Retina (tissue), 1 donor: ENCODE measurements around the gene C2orf76.
"Not testable (repeated sequence)": the region's sequence is repeated elsewhere in the genome, so short reads cannot be mapped to it uniquely, and the experiment has no call there.

ENCODE experiments used
- DNase-seq: peaks from one replicate; pipeline ENCODE4 v3.0.0-alpha.2; 2016

The C2orf76 gene

DNA sequence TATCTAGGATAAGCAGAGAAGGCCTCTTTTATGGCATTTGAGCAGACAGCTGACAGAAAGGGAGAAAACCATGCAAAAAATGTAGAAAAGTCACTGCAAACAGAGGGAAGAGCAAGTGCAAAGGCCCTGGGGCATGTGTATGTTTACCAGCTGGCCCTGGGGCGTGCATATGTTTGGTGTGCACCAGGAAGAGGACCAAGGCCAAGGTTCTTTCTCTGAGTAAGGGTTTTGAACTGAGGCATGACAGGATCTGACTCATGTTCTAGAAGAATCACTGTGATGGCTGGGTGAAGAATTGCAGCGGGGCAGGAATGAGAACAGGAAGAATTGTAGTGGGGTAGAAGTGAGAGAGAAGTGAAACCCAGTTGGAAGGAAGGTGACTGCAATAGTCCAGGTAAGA, 73.4 kb downstream of the C2orf76 start:
- no peak for DNase-seq

DNA sequence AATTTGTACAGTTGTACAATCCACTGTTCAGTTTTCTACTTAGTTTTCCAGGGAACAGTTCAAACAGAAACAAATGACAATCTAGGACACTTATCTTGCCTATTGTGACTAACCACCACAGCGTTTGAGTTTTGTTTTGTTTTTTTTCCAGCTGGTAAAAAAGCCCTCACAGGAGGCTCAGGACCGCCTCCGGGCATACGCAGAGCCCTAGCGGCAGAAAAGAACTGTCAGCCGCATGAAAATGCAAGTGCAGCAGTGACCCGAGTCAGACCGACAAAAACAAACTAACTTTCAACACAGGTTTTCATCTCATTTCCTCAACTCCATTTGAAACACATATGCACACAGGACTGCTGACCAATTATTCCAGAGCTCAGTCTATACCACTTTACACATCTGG, 74.4 kb downstream of the C2orf76 start:
- DNase-seq: peak; percentile 17

DNA sequence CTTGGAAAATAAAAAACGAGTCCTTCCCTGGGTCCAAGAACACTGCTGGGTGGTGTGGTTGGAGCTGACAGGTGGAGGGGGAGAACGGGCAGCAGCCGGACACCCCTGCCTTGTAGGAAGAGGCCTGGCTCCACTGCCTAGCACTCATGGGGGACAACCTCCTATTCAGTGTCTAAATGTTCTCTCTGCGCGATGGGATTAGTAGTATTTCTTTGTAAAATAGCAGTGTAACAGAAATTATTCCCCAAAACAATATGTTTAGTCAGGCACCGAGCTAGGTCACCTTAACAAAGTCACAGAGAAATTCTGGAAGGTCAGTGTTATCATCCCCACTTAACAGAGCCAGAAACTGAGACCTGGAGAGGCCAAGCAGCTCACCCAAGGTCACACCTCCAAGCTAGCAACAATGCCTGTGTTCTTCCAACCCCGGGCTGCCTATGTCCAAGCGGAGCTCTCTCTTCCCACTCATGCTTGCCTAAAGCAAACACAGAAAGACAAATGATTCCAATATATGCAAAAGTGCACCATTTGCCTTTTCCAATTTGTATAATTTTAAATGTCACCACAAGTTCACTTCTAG, 75.0 kb downstream of the C2orf76 start:
- DNase-seq: no peak

DNA sequence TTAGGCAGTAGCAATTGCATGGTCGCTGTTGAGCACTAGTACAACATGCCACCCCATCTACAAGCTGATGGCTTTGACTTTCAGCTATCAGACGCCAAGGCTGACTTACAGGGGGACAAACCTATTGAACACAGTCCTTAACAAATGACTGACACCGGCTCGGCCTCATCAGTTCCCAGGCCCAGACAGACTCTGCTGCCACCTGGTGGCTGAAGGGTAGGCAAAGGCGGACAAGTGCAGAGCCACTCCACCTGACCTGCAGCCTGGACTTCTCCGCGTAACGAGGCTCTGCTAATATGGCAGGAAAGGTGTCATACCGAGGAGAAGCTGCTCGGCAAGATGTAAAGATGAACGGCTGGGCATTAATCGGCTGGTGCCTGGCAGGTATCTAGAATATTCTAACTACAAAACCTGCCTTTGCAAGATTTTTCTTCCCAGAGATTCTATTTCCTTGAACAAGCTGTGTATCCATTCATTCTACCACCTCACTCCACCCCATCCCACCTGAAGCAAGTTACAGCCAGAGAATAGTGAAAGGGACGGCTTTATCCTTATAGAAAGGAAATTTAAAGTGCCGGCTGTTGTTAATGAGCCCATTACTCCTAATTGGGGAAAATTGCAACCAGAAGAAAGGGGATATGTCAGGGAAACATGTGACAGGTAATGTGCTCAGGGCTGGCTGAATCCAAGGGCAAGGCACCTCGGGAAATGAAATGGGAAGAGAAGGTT, 75.6 kb downstream of the C2orf76 start:
- peak; percentile 53 for DNase-seq

- no peak for DNase-seq
Measured at GRCh38 chr2:119289642-119290041, 77.0 kb downstream of the C2orf76 start.

- no peak for DNase-seq
Measured at GRCh38 chr2:119289093-119289492, 77.5 kb downstream of the C2orf76 start.

GRCh38 chr2:119288576-119288975, 78.1 kb downstream of the C2orf76 start:
- DNase-seq: no peak

DNA sequence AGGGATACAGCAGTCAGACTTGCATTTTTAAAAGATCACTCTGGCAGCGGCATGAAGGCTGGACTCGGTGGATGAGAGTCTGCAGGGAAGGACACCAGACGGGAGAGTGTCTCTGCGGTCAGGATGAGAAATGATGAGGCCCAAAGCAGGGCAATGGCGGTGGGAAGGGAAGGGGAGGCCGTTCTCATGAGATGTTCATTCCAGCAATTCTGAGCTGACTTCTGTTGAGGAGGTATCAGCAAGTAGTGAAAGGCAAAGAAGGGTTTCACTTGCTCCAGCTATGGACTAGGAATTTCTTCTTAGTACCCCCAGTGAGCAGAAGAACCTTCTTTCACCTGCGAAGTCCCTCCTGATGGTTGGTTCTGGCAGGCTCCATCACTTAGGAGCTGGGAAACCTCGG, 80.0 kb downstream of the C2orf76 start:
- DNase-seq: no peak

DNA sequence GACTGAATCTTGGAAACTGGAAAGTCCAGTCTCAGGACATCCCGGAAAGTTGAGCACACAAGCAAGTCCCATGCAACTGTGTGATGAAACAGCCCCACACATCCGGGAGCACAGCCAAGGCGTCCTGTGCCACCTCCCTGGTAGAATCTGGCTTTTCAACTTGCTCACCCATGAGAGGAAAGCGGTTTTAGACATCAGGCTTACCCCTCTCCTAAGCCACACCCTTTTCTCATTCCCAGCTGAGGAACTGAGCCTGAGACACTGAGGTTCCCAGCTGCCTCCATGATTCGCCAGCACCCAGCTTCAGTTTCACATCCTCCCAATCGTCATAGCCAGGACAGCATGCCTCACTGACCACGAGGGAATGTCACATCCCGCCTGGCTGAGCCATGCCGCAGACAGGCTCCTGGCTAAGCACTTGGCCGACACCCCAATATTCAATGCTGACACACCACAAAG, 82.7 kb downstream of the C2orf76 start:
- no peak for DNase-seq

GRCh38 chr2:119282996-119283511, 83.6 kb downstream of the C2orf76 start:
- DNase-seq: no peak

GRCh38 chr2:119282146-119282995, 84.3 kb downstream of the C2orf76 start:
- no peak for DNase-seq

DNA sequence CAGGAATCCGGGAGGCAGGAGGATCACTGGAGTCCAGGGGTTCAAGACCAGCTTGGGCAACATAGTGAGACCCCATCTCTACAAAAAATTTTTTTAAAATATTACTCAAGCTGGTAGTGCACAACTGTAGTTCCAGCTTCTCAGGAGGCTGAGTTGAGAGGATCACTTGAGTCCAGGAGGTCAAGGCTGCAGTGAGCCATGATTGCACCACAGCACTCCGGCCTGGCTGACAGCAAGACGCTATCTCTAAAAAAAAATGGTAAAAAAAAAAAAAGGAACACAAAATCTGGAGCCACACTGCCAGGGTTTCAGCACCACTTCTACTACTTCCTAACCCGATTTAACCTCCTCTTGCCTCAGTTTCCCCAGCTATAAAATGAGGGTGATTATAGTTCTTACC, 86.0 kb downstream of the C2orf76 start:
- no peak for DNase-seq

- DNase-seq: no peak
Measured at GRCh38 chr2:119279666-119280065, 87.0 kb downstream of the C2orf76 start.

DNA sequence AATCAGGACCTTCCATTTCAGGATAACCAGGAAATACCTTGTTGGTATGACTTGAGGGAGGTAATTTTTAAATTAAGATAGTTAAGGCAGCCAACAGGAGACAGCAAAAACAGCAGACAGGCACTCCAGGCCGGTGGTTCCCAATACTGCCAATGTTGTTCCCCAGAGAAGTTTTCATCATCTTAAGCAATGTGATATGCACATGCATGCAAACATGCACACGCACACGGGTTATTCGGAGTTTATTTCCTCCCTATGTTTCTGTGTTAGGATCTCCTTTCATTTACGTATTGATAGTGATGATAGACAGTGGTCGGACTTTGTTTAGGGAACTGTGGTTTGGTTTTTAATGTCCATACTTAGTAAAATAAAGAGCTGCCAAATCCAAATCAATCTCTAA, 87.7 kb downstream of the C2orf76 start:
- no peak for DNase-seq

DNA sequence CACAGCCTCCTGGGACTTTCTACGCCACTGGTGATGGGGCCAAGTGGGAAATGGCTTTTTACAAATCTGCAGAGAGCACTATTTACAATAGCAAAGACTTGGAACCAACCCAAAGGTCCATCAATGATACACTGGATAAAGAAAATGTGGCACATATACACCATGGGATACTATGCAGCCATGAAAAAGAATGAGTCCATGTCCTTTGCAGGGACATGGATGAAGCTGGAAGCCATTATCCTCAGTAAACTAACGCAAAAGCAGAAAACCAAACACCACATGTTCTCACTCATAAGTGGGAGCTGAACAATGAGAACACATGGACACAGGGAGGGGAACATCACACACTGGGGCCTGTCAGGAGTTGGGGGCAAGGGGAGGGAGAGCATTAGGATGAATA, 88.2 kb downstream of the C2orf76 start:
- DNase-seq: not testable (repeated sequence)

DNA sequence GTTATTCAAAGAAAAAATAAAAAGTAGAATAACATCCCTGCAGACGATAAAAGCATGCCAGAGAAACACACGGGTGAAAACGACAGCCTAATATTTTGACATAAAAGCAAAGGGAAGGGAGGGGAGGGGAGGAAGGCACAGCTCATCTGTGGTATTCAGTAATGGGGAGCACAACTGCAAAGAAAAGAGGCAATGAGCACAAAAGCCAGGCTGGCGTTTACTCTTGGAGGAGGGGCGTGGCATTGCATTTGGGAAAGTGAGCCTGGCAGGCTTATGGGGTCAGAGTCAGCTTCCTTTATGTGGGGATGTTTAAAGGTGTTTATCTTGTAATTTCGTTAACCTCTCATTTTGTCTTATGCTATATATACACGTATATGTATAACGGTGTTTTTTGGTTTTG, 89.8 kb downstream of the C2orf76 start:
- no peak for DNase-seq

GRCh38 chr2:119267604-119268003, 99.0 kb downstream of the C2orf76 start:
- no peak for DNase-seq

DNA sequence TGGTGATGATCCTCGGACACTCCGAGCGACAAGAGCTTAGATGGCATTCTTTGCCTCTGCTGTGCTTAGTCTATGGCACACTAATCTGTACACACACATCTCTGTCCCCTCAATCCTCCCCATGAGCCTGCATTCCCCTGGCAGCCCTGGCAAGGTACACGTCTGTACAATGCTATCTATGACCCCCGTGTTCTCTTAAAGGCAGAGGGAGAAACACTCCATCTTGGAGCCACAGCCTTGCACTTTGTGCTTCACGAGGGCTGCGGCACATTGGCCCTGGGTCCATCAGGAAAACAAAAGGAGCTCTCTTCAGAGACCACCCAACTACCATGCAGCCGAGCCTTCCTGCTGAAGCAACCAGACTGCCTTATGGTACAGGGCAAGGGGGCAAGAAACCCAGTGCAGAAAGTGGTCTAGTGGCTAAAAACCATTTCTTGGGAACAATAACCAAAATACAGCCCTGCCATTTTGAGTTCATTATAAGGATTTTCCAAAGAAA, 100.5 kb downstream of the C2orf76 start:
- no peak for DNase-seq

- no peak for DNase-seq
Measured at GRCh38 chr2:119265693-119266066, 101.0 kb downstream of the C2orf76 start.

DNA sequence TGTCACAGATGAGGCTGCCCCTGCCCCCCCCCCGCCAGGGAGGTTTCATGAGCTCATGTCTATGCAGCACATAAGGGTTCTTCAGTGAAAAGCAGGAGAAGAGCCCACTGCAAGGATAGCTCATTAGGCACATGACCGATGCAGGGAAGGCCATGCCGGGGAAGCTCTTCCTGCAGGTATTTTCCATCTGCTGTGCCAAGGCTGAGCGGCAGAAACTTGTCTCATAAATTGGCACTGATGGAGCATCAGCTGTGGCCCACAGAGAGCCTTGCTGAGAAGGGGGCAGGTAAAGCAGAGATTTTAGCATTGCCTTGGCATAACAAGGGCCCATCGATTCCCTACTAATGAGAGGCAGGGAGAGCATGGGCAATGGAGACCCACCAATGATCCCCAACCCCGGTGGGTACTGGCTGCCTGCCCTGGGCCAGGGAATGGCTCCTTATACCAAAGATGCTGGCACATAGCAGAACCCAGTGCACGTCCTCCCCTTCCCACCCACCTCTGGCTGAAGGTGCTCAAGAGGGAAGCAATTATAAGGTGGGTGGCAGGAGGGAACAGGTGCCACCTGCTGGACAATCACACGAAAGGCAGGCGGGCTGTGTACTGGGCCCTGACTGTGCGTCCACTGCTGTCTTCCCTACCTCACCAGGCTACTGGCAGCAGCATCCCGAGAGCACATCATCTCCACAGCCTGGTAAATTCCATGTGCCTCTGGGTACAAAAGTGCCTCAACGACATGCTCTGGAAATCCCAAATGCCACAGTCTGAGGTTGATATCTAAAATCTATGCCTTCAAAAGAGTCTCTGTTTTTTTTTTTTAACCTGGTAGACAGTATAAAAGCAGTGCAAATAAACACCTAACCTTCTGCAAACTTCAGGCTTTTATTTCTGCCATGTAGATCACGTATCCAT, 101.6 kb downstream of the C2orf76 start:
- peak; percentile 78 for DNase-seq

DNA sequence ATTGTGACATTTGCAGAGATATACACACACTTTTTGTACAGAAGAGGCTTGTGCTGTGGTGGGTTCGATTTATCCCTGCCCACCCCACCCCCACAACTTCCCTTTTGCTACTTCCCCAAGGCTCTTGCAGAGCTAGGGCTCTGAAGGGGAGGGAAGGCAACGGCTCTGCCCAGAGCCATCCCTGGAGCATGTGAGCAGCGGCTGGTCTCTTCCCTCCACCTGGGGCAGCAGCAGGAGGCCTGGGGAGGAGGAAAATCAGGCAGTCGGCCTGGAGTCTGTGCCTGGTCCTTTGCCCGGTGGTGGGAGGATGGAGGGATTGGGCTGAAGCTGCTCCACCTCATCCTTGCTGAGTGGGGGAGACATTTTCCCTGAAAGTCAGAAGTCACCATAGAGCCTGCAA, 103.0 kb downstream of the C2orf76 start:
- no peak for DNase-seq

DNA sequence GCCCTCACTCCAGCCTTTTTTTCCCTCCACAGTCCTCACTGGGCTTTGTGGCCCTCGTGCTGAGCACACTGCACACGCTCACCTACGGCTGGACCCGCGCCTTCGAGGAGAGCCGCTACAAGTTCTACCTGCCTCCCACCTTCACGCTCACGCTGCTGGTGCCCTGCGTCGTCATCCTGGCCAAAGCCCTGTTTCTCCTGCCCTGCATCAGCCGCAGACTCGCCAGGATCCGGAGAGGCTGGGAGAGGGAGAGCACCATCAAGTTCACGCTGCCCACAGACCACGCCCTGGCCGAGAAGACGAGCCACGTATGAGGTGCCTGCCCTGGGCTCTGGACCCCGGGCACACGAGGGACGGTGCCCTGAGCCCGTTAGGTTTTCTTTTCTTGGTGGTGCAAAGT, 103.6 kb downstream of the C2orf76 start:
- no peak for DNase-seq
